GM18499 (cell line): ENCODE results near the gene NID1.
"Not testable (repeated sequence)": the region's sequence is repeated elsewhere in the genome, so short reads cannot be mapped to it uniquely, and the experiment has no call there.

Experiments
- ATAC-seq: cut with Tn5 transposase; IDR thresholded peaks from one replicate; pipeline ENCODE4 v1.9.1; 2021; ENCODE audit warnings: moderate number of reproducible peaks; ENCODE audit not compliant: insufficient read depth, unreplicated experiment

NID1 gene

DNA sequence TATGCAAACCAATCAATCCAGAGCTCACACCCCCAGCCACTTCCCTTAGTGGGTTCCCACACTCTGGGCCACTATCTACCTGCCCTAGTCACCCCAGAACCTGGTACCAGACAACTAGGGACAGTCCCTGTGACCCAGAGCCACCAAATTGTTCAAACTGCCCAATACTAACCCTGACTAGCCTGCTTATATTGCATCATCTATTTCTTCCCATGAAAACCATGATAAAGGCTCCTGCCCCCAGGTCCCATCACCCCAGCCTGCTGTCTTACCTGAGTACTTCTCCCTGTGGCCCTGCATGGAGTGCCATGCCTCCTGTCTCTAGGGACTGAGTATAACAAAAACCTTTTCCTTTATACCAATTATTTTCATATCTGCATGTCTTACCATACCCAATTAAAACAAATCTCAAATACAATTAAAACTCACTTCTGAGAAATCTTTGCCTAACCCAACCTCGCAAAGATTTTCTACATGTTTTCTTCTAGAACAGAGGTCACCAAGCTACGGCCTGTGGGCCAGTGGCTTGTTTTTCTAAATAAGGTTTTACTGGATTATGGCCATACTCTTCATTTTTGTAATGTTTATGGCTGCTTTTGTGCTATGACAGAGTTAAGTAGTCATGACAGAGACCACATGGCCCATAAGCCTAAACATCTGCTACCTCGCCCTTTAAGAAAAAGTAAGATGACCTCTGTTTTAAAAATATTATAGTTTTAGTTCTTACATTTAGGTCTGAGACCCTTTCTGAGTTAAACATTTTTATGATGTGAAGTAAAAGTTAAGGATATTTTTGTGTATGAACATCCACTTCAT, 31.0 kb upstream of the NID1 start:
- ATAC-seq = no peak

DNA sequence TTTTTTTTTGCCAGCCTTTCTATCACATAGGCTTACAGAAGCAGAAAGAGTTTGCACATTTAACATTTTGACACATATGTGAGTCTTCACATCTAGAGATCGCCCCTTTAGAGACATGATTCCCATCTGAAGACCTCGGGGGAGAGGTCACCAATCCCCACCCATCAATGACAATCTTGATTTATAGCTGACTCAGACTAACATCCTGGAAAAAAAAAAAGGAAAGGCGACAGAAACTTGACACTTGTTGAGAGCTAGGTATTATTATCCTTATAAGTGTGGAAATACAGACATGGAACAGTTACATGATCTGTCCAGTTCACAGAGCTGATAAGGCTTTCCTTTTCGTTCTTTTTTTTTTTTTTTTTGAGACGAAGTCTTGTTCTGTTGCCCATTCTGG, 28.0 kb upstream of the NID1 start:
- ATAC-seq = no peak

DNA sequence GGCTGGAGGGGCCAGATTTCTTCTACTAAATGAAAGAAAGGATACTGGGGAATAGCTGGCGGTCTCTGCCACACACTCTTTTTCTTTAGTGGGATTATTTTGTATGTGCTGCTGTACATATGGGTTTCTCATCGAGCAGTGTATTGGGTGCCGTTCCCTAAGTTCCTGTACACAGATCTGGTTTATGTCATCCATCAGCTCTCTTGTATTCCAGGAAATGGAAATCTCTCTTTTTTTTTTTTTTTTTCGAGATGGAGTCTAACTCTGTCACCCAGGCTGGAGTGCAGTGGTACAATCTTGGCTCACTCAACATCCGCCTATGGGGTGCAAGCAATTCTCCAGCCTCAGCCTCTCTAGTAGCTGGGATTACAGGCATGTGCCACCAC, 27.0 kb upstream of the NID1 start:
- ATAC-seq = no peak

DNA sequence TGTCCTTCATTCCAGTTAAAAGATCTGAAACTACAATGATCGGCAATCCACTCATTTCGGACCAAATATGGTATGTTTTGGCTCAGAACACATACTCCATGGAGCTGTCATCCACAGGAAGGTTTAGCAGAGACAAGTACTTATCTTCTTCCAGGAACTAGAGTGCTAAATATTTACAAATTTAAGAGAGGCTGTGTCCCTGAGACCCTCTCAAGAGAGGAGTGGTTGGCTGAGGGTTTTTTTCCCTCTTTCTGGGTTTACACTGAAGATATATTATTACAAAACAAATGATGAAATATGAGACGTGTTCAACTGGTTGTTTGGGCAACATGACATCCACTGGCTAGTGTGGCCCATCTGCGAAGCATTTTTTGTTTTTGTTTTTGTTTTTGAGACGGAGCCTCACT, 25.9 kb upstream of the NID1 start:
- no peak for ATAC-seq

DNA sequence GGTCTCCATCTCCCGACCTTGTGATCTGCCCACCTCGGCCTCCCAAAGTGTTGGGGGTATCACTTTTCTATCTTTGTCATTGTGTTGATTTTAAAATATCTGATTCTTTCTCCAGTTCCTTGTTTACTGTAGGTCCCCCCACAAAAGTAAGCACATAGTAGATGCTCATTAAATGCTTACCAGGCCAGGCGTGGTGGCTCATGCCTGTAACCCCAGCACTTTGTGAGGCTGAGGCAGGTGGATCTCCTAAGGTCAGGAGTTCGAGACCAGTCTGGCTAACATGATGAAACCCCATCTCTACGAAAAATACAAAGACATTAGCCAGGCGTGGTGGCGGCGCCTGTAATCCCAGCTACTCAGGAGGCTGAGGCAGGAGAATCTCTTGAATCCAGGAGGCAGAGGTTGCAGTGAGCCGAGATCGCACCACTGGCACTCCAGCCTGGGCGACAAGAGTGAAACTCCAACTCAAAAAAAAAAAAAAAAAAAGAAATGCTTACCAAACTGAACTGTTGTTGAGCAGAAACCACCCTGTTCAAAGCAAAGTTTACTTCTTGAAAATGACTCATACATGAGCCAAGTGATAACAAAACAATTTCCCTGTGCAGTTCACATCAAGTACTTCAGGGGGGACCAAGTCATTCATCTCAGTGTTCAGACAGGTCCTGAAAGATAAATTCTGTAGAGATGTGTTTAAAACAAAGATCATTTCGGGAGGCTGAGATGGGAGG, 24.3 kb upstream of the NID1 start:
- no peak for ATAC-seq

DNA sequence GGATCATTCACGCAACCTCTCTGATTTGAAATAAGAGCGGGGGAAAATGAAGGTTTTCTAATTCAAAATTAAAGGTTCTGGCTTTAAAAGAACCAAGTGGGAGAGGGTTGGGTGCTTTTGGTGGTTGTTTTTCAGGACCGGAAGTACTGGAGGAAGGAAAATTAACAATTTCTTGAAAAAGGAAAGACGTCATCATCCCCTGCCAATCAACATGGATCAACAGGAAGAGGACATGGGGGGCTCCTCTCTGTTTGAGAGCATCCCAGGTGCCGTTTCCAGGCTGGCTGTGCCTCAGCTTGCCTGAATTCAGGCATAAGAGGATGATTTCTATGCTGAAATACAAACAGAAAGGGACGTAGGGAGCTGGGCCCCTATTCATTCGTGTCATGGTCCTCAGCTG, 21.6 kb upstream of the NID1 start:
- ATAC-seq = no peak

DNA sequence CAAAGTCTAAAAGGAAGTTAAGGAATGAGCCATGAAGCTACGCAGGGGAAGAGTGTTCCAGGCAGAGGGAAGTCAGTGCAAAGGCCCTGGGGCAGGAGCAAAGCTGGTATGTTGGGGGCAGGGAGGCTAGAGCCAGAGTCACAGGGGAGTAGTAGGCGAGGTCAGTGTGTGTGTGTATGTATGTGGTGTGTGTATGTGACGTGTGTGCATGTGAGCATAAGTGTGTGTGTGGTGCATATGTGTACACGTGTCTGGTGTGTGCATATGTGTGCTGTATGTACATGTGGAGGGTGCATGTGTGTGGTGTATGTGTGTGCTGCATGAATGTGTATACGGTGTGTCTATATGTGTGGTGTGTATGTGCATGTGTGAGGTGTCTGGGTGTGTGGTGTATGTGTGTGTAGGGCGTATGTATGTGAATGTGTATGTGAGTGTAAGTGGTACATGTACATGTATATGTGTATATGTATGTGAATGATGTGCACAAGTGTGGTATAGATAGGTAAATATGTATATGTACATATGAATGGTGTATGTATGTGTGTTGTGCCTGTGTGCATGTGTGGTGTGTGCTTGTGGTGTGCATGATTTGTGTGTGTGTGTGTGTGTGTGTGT, 20.8 kb upstream of the NID1 start:
- no peak for ATAC-seq

DNA sequence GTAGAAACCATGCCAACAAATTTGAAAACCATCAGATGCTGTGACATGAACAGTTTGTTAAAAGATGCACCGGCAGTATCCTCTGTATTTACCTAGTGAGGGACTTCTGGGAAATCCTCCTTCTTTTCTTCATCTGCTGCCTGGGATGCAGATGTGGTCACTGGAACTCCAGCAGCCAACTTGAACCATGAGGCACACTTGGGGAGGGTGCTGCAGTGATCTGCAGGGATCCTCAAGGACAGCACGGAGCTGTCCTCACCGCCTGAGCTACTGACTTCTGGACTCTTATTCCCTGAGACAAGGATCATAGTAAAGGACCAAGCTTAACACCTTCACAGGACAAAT, 19.5 kb upstream of the NID1 start:
- no peak for ATAC-seq

DNA sequence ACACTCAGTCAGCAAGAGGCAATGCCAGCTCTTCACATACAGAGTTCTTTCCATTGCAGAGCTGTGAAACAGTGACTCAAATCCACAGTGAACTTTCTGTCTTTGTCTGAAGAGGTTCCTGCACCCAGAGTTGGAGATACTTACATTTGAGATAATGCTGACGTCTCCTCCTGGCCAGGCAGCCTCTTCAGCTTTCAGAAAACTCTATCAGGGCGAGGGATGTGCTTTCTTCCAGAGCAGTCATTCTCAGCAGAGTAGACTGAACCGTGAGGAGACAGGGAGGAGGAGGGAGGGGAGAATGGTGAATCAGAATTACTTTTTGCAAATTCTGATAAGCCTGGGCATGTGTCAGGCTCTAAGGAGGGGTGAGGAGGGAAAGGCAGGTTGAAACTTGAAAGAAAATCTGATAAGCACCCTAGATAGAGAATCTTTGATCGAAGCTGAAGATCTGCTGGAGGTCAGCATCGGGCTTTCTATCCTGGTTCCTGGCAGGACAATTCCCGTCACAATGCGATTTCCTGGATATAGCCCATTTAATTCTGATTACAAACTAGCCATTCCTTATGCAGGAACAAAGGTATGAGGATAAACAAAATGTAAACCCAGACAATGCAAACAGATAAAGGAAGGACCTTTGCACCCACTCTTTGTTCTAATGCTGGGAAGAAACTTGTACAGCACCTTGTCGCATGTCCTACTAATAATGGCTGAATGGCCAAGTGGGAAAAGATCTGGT, 18.9 kb upstream of the NID1 start:
- no peak for ATAC-seq

DNA sequence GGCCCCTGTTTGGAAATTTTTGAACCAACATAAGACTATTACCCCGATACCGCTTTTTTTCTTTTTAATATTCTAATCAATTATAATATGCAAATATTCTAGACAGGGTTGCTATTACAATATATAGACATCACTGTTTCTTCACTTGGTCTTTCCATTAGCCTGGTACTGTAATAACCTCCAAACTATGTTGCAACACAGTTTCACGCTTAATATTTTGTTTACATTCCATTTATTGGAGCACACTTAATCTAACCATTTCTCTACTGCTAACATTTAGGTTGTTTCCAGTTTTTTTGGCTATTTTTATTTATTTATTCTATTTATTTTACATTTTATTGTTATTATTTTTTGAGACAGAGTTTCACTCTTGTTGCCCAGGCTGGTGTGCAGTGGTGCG, 17.6 kb upstream of the NID1 start:
- no peak for ATAC-seq

DNA sequence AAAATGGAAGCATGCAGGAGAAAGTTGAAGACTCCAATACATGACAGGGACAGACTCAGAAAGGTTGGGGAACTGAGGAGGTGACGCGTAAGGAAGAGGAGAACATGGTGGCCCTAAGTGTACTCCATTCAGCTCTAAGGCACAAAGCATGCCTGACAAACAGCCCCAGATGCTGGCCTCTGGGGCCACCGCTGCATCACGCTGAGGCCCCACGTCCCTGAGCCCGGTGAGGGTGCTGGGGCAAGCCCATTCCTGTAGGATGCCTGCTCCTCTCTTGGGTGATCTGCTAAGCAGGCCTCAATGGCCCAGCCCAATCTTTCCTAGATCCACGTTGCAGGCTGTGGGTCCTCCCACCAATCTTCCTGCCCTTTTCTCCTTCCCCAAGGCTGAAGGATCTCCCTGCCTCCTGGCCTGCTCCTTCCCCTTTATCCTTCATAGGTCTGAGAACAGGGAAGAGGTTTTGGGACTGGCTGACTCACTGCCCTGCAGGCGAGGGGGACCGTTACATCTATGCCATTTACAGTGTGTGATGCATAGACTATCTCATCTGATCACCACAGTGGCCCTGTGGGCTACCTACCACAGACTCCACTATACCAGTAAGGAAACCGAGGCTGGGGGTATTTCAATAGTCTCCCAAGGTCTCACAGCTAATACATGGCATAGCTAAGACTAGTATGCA, 16.8 kb upstream of the NID1 start:
- no peak for ATAC-seq

DNA sequence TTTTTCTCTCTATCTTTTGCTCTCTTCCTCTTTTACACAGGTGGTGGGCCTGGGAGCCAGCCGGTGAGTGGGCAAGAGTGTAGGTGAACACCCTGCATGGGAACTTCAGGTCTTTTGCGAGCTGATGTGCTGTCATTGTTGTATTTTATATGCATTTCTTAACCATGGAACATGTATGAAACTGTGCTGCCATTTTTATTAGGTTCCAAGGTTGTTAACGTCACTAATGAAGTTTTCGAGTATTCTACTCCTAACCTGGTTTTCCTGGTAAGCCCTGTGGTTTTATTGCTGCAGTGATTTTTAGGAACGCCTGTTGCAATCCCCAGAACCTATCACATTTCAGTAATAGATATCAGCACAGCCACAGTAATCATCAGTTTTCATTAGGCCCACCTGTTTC, 14.8 kb upstream of the NID1 start:
- no peak for ATAC-seq

DNA sequence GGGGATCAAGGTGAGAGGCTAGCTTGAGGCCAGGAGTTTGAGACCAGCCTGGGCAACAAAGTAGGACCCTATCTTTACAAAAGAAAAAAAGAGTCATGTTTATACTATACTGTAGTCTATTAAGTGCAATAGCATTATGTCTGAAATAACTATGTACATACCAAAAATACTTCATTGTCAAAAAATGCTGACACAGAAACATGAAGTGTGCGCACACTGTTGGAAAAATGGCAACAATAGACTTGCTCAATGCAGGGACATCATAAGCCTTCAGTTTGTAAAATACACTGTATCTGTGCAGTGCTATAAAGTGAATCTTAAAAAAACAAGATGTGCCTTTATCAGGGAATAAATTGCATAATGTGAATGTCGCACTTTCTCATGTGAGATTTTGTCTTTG, 14.1 kb upstream of the NID1 start:
- no peak for ATAC-seq

DNA sequence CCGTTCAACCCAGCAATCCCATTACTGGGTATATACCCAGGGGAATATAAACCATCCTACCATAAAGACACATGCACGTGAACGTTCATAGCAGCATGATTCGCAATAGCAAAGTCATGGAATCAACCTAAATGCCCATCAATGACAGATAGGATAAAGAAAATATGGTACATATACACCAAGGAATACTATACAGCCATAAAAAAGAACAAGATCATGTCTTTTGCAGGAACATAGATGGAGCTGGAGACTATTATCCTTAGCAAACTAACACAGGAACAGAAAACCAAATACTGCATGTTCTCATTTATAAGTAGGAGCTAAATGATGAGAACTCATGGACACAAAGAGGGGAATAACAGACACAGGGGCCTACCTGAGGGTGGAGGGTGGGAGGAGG, 13.2 kb upstream of the NID1 start:
- ATAC-seq = not testable (repeated sequence)

DNA sequence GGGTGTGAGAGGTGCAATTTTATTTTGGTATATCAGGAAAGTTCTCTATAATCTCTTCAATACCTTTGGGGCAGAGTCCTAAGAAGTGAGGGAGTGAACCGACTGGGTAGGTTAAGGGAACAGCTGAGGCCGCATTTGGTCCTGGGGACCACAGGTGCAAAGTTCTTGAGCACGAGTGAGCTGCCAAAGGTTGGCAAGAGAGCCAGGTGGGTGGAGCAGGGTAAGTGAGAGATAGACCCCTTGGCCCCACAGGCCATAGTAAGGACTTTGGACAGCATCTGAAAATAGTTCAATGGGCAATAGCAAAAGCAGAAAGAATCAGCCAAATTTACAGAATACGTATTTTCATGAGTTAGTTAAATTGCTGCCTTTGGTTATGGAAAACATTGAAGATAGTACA, 11.0 kb upstream of the NID1 start:
- ATAC-seq = no peak

DNA sequence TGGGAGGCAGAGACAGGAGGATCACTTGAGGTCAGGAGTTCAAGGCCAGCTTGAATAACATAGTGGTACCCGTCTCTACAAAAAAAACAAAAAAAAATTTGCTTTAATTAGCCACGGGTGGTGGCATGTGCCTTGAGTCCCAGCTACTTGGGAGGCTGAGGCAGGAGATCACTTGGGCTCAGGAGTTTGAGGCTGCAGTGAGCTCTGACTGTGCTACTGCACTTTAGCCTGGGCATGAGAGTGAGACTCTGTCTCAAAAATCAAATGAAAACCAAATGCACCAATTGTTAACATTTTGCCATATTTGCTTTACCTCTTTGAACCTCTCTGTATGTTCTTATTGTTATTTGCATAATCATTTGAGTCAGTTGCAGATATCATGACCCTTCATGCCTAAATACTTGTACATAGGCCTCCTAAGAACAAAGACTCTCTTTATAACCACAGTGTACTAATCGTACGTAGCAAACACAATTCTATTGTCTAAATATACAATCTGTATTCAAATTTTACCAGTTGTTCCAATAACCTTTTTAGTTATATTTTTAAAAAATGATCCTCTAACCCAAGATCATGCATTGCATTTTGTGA, 8.5 kb upstream of the NID1 start:
- ATAC-seq = no peak

DNA sequence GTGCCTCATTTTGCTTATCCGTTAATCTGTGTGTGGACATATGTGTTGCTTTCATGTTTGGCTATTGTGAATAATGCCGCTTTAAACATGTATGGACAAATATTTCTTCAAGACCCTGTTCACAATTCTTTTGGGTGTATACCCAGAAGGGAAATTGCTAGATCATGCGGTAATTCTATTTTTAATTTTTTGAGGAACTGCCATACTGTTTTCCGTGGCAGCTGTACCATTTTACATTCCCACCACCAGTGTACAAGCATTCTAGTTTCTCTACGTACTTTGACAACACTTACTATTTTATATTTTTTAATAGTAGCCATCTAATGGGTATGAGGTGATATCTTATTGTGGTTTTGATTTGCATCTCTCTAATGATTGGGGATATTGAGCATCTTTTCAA, 7.1 kb upstream of the NID1 start:
- ATAC-seq = no peak

DNA sequence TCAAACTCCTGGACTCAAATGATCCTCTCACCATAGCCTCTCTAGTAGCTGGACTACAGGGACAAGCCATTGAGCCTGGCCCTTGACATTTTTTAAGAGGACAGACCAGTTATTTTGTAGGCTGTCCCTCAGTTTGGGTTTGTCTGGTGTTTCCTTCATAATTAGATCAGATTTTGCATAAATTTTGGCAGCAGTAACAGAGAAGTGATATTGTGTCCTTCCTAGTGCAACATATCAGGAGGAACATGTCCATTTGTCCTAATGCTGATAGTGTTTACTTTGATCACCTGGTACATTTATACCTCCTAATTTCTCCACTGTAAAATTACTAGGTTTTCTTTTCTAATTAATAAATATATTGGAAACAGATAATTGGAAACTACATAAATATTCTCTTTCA, 5.9 kb upstream of the NID1 start:
- ATAC-seq = no peak

DNA sequence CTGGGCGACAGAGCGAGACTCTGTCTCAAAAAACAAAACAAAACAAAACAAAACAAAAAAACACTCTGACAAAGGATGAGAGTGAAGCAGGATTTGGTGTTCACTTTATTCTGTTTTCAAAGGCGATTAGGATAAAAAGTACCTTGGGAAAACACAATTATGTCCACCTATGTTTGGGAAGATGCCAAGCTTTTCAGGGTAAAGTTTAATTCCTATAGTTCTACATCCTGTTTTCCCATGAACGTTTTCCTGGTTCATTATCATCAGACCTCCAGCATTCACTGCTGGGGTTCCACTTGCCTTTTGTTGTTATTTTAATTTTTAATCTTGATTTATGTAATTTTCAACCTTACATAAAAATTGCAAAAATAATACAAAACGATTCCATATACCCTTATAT, 4.9 kb upstream of the NID1 start:
- ATAC-seq = no peak

DNA sequence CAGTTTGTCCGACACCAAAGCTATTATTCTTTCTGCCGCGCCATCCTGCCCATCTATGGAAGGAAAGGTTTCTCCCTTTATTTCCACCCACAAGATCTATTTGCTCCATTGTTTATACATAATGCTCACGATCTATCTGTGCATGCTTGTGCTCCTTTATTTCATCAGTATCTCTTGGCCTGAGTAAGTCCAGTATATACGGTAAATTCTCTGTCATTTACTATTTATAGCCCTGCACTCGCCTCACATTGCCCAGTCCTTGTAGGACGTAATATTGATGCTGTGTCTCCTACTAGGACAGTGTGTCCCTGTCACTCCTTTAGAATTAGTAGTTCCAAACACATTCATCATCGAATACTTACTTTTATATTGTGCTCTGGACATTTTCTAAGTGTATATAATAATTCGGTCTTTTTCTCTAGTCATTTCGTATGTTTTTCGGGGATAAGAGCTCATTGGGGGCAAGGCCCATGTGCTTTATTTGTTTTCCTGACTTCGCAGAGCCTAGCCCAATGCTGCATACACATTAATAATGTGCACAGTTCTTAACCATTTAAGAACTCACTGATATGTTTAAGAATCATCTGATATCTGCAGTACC, 3.1 kb upstream of the NID1 start:
- no peak for ATAC-seq
